NCI-H460 (cell line): Measurements from ENCODE around the gene CTXN1. TPM values are rescaled to one million over a fixed set of nuclear protein-coding genes. Genes with fewer than 3 reads are reported as not detected.

Experiments used
- DNase-seq: peaks from one replicate; pipeline ENCODE4 v3.0.0-alpha.2; 2016; ENCODE audit warnings: low read depth; ENCODE audit errors: extremely low read depth
- total RNA-seq: library from RNA; depleted of rRNA; stranded (reverse); fragments of >200 nt; shearing (Covaris generic); gene quantifications from 2 replicates; pipeline ENCODE4 v1.2.3, GENCODE V29; 2014; rRNA removed

The CTXN1 gene
- total RNA-seq, 1 experiment from 2014 or later: 1.7 TPM

DNA sequence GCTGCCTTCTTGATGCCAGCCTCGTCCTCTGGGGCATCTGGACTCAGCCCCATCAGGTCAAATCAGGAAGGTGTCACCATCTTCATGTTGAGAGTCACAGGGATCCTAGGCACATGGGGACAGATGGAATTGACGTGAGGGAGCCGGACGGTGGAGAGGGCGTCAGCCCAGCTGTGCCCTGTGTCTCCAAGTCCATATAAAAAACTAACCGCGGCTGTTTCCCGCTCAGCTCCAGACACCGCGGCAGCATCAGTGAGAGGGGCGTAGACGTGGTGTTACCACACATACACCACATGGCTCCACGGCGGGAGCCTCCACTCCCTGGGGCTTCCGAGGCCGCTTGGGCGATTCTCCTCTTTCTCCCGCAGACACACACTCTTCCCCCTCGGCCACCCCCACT lies 46.1 kb downstream of the CTXN1 start:
- no peak for DNase-seq

DNA sequence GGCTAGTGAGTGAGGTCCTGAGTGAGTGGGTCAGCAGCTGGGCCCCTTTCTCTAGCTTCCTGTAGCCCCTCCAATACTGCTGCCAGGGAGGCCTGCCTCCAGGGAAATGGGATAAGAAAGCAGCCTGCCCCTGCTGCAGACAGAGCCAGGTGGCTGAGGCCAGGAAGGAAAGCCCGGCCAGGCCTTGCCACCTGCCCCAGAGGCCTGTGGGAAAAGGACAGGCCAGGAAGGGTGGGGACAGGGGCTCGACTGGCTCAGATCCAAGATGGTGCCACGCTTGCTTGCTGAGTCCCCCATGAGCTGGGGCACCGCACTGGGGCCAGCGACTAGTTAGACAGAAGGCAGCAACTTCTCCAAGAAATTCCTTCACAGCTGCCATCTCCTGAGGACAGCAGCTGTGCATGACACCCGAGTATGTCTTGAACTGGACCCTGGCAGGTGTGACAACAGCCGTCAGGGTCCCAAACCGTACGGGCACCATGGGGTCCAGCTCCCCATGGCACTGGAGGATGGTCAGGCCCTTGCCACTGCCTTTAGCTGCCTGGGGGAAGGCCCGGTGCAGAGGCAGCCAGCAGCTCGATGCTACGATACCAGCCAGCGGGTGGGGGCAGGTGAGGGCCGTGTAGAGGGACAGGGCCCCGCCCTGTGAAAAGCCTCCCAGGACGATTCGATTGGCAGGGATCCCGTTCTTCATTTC lies 46.7 kb downstream of the CTXN1 start:
- no peak for DNase-seq

DNA sequence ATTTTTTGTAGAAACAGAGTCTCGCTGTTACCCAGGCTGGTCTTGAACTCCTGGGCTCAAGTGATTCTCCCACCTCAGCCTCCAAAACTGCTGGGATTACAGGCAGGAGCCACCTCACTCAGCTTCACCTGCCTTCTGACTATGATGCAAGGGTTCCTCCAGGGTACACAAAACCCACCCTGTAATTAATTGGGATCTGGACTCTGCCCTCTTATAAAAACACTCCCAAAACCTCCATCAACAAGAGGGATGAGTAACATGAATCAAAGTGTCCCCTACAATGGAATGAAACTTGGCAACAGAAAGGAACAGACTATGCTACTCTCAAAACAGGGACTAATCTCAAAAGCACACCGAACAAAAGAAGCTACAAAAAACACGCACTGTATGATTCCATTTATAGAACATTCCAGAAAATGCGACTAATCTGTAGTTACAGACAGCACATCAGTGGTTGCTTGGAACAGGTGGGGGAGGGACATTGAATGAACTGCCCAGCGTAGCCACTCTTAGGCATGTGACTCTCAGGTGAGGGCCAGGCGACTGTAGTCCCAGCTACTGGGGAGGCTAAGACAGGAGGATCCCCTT lies 48.6 kb downstream of the CTXN1 start:
- no peak for DNase-seq

DNA sequence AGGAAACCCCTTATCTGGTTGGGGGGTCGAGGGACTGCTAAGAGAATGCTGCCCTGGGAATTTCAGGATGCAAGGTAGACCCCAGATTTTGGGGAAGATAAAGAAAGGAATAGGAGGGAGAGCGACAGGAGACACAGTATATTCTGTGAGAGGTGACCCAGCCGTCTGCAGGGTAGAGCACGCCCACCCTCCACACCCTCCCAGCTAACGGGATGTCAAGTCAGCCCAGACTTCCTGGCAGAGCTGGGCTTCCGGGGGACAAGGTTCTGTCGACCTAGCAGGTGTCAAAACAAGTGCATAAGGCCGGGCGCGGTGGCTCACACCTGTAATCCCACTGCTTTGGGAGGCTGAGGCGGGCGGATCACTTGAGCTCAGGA lies 51.0 kb downstream of the CTXN1 start:
- no peak for DNase-seq

Other genes with a start within 250 kb of the CTXN1 start
- not detected in 2 replicates for gene MCEMP1, start 249.0 kb downstream of the CTXN1 start, total RNA-seq
- 40.2 and 73.1 TPM in 2 replicates for gene TRAPPC5, start 245.3 kb downstream of the CTXN1 start, total RNA-seq
- gene FCER2, start 224.0 kb downstream of the CTXN1 start, total RNA-seq: not detected in 2 replicates
- not detected in 2 replicates for gene CLEC4G, start 194.0 kb downstream of the CTXN1 start, total RNA-seq
- gene CD209, start 178.6 kb downstream of the CTXN1 start, total RNA-seq: not detected in 2 replicates
- 0.05 TPM in 1 of 2 replicates, not detected in the other for gene CLEC4M, start 162.9 kb downstream of the CTXN1 start, total RNA-seq
- 10.9 and 11.2 TPM in 2 replicates for gene EVI5L, start 95.9 kb downstream of the CTXN1 start, total RNA-seq
- 0.43 TPM in 1 of 2 replicates, not detected in the other for gene PRR36, start 51.7 kb downstream of the CTXN1 start, total RNA-seq
- 4.6 and 5.2 TPM in 2 replicates for gene LRRC8E, start 37.6 kb downstream of the CTXN1 start, total RNA-seq
- gene MAP2K7, start 22.3 kb downstream of the CTXN1 start, total RNA-seq: 13.6 and 15.7 TPM in 2 replicates
- gene TGFBR3L, start 11.3 kb downstream of the CTXN1 start, total RNA-seq: 6.0 and 10.9 TPM in 2 replicates
- 21.3 and 27.4 TPM in 2 replicates for gene SNAPC2, start 5.8 kb downstream of the CTXN1 start, total RNA-seq
- gene TIMM44, start 17.5 kb upstream of the CTXN1 start, total RNA-seq: 127 and 135 TPM in 2 replicates
- 24.9 and 29.3 TPM in 2 replicates for gene ELAVL1, start 79.5 kb upstream of the CTXN1 start, total RNA-seq
- gene CCL25, start 126.6 kb upstream of the CTXN1 start, total RNA-seq: not detected in 2 replicates
- under 0.01 TPM in 1 of 2 replicates, not detected in the other for gene FBN3, start 223.5 kb upstream of the CTXN1 start, total RNA-seq